Transverse colon (tissue), 4 donors: ENCODE measurements around the gene LTBR.

Source experiments
- CTCF ChIP-seq, 5 experiments: fragments of 200-600 bp in 3 of 5; fragments of 450-650 bp in 2 of 5; sonication (generic) in 3 of 5; IDR thresholded peaks; 1 replicate in 2 of 5; 2 replicates in 3 of 5; pipeline ENCODE4 v1.5.1; 2016 to 2017; ENCODE audit warnings: antibody characterized with exemption in 5 of 5, inconsistent platforms in 3 of 5, mild to moderate bottlenecking in 2 of 5, moderate library complexity in 1 of 5
- POLR2A ChIP-seq: fragments of 450-650 bp; IDR thresholded peaks from one replicate; pipeline ENCODE4 v1.6.1; 2016; ENCODE audit warnings: antibody characterized with exemption, mild to moderate bottlenecking, moderate library complexity
- POLR2AphosphoS5 ChIP-seq, 3 donors: sonication (generic); formaldehyde crosslinking; IDR thresholded peaks; one replicate each; pipeline ENCODE4 v1.6.1; 2016; ENCODE audit warnings: antibody characterized with exemption in 3 of 3

DNA sequence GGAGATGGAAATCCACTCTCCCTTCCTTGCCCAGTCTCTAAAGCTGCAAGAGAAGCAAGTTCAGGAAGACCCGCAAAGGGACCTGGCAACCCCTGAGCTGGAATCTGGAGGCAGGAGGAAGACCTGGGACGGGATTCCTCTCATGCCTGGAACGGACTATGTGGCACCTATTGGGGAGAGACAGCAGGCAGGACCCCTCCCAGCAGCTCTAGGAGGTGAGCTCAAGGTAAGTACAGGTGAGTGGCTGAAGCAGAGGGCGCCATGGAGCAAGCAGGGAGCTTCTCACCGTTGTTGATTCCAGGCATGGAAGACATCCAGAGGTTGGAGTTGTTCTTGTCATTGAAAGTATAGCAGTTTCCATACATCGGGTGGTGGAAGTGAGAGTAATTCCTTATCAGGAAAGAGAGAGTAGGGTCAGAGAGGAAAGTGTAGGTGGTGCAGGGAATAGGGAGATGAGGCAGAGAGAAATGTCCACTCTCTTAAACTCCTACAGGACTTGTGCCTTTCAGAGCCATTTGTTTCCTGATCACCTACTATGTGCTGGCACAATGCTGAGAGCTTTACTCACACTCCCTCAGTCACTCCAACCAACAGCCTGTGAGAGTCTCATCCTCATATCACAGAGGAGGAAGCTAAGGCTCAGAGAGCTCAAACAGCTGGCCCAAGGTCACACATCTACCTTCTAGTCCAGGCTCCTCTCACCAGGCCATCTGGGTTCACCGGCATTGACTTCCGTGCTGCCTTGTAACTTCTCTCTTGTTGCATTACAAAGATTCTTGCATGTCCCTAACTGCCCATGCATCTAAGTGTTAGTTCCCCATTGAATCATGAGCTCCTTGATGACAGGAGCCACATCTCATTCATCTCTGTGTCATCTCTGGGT is 28.2 kb upstream of the LTBR start:
- no peak for TF ChIP-seq CTCF (IDR thresholded peaks at IDR 0.05)
- TF ChIP-seq POLR2AphosphoS5 (IDR thresholded peaks at IDR 0.05): no peak
- TF ChIP-seq POLR2A: no peak
